ENCODE data around the gene UTS2.

UTS2 gene

GRCh38 chr1:7860130-7860529 is 7.3 kb upstream of the UTS2 start:
- Histone ChIP-seq H3K27ac (no peak overlapping the region), H3K9ac (no peak overlapping the region), H3K9me3 (ENCODE audit: control insufficient read depth, low read length) (no peaks in the 10 kb centered on the region), H3K4me1 (no peaks in the 10 kb centered on the region), H3K36me3 (ENCODE audit: control insufficient read depth, insufficient read depth, low read length) (no peaks in the 10 kb centered on the region), H3K27me3 (ENCODE audit: control insufficient read depth, insufficient read depth, low read length) (no peaks in the 10 kb centered on the region), H3K4me2 (ENCODE audit: low read length) (no peak overlapping the region), H3K4me3 (ENCODE audit: low read depth, low read length) (no peak overlapping the region), H3K79me2 (no peaks in the 10 kb centered on the region), H2AFZ (no peak overlapping the region)
- TF ChIP-seq, protein P1, sequence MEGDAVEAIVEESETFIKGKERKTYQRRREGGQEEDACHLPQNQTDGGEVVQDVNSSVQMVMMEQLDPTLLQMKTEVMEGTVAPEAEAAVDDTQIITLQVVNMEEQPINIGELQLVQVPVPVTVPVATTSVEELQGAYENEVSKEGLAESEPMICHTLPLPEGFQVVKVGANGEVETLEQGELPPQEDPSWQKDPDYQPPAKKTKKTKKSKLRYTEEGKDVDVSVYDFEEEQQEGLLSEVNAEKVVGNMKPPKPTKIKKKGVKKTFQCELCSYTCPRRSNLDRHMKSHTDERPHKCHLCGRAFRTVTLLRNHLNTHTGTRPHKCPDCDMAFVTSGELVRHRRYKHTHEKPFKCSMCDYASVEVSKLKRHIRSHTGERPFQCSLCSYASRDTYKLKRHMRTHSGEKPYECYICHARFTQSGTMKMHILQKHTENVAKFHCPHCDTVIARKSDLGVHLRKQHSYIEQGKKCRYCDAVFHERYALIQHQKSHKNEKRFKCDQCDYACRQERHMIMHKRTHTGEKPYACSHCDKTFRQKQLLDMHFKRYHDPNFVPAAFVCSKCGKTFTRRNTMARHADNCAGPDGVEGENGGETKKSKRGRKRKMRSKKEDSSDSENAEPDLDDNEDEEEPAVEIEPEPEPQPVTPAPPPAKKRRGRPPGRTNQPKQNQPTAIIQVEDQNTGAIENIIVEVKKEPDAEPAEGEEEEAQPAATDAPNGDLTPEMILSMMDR (IDR thresholded peaks at IDR 0.05): no peak

- no peak overlapping the region for H2AFZ ChIP-seq
- H3K9me3 ChIP-seq (ENCODE audit: control insufficient read depth, low read length): no peaks in the 10 kb centered on the region
- no peak overlapping the region for H3K4me3 ChIP-seq (ENCODE audit: low read depth, low read length)
- no peaks in the 10 kb centered on the region for H3K4me1 ChIP-seq
- no peaks in the 10 kb centered on the region for H3K27me3 ChIP-seq (ENCODE audit: control insufficient read depth, insufficient read depth, low read length)
- H3K27ac ChIP-seq: no peak overlapping the region
- H3K4me2 ChIP-seq (ENCODE audit: low read length): no peak overlapping the region
- TF ChIP-seq, protein P1 (IDR thresholded peaks at IDR 0.05): no peak
- H3K36me3 ChIP-seq (ENCODE audit: control insufficient read depth, insufficient read depth, low read length): no peaks in the 10 kb centered on the region
- H3K9ac ChIP-seq: no peak overlapping the region
- no peaks in the 10 kb centered on the region for H3K79me2 ChIP-seq
Measured at GRCh38 chr1:7859406-7859805, 6.5 kb upstream of the UTS2 start.

GRCh38 chr1:7857985-7858384 is 5.1 kb upstream of the UTS2 start:
- H3K27me3 ChIP-seq (ENCODE audit: control insufficient read depth, insufficient read depth, low read length): no peaks in the 10 kb centered on the region
- no peak overlapping the region for H3K9ac ChIP-seq
- H3K4me2 ChIP-seq (ENCODE audit: low read length): no peak overlapping the region

DNA sequence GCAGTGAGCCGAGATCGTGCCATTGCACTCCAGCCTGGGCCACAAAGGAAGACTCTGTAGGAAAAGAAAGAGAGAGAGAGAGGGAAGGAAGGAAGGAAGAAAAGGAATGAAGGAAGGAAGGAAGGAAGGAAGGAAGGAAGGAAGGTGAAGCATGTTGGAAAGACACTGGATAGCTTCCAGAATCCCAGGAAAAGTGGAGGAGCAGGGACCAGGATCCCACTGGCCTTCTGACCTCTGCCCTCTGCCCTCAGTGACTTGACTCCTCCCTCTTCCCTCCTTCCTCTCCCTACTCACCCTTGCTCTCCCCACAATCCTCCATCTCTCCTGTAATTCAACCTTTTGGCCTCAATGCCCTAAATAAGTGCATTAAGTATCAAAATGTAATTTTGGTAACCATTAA is 4.1 kb upstream of the UTS2 start:
- Histone ChIP-seq H3K79me2 (no peaks in the 10 kb centered on the region), H3K4me3 (ENCODE audit: low read depth, low read length) (no peak overlapping the region), H3K27me3 (ENCODE audit: control insufficient read depth, insufficient read depth, low read length) (no peaks in the 10 kb centered on the region), H3K4me2 (ENCODE audit: low read length) (no peak overlapping the region), H3K4me1 (no peaks in the 10 kb centered on the region), H2AFZ (no peak overlapping the region), H3K9ac (no peak overlapping the region), H3K27ac (no peak overlapping the region), H3K9me3 (ENCODE audit: control insufficient read depth, low read length) (no peaks in the 10 kb centered on the region), H3K36me3 (ENCODE audit: control insufficient read depth, insufficient read depth, low read length) (no peaks in the 10 kb centered on the region)
- TF ChIP-seq, protein P1 (IDR thresholded peaks at IDR 0.05): no peak

More at GRCh38 chr1:7857985-7858384, 5.1 kb upstream of the UTS2 start:
- Histone ChIP-seq H3K9me3 (ENCODE audit: control insufficient read depth, low read length) (no peaks in the 10 kb centered on the region), H3K79me2 (no peaks in the 10 kb centered on the region), H3K4me3 (ENCODE audit: low read depth, low read length) (no peak overlapping the region), H3K27ac (no peak overlapping the region), H3K4me1 (no peaks in the 10 kb centered on the region), H2AFZ (no peak overlapping the region), H3K36me3 (ENCODE audit: control insufficient read depth, insufficient read depth, low read length) (no peaks in the 10 kb centered on the region)
- TF ChIP-seq, protein P1 (IDR thresholded peaks at IDR 0.05): no peak

DNA sequence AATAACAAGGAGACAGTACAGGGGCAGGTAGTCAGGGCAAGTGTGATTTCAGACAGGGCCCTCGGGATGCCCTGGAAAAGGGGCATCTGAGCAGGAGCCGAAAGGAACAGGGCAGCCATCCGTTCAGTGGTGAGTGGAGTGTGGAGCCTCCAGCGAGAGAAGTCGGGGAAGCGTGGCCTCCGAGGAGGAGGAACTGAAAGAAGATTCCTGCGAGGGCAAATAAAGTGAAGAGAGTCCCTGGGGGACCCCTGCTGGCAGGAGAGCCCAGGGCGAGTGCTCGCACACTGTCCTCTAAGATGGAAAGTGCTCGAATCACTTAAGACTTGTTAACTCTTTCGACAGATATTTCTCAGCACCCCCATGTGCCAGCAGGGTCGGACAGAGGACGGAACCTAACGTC is 3.5 kb upstream of the UTS2 start:
- Histone ChIP-seq H3K79me2 (no peaks in the 10 kb centered on the region), H3K4me2 (ENCODE audit: low read length) (no peak overlapping the region)

More for the DNA sequence above, 3.5 kb upstream of the UTS2 start:
- TF ChIP-seq, protein P1 (IDR thresholded peaks at IDR 0.05): no peak
- H3K9me3 ChIP-seq (ENCODE audit: control insufficient read depth, low read length): no peaks in the 10 kb centered on the region
- H2AFZ ChIP-seq: no peak overlapping the region
- no peak overlapping the region for H3K9ac ChIP-seq
- H3K36me3 ChIP-seq (ENCODE audit: control insufficient read depth, insufficient read depth, low read length): no peaks in the 10 kb centered on the region
- no peaks in the 10 kb centered on the region for H3K4me1 ChIP-seq
- H3K4me3 ChIP-seq (ENCODE audit: low read depth, low read length): no peak overlapping the region
- H3K27ac ChIP-seq: no peak overlapping the region
- no peaks in the 10 kb centered on the region for H3K27me3 ChIP-seq (ENCODE audit: control insufficient read depth, insufficient read depth, low read length)

All from parathyroid adenoma (tissue), 2 donors.